Tibial nerve (tissue), 4 donors: Measurements from ENCODE around the gene CFAP221. TPM values are rescaled to one million over a fixed set of nuclear protein-coding genes. Genes with fewer than 3 reads are reported as not detected.

Experiments
- DNase-seq, 2 donors: peaks; one replicate each; pipeline ENCODE4 v3.0.0-alpha.2; 2019; ENCODE audit warnings: low spot score in 2 of 2
- H3K27ac ChIP-seq, 4 donors: fragments of 200-600 bp; sonication (generic) in 3 of 4; one replicate each; pipeline ENCODE4 v1.5.1; 2017 to 2019; ENCODE audit warnings: mild to moderate bottlenecking in 1 of 4
- H3K27me3 ChIP-seq, 2 donors: fragments of 200-600 bp; sonication (generic) in 1 of 2; one replicate each; pipeline versions ENCODE4 v1.5.1 to v1.6.0; 2017 to 2019
- H3K36me3 ChIP-seq, 3 donors: fragments of 200-600 bp; sonication (generic); one replicate each; pipeline ENCODE4 v1.5.1; 2018 to 2019
- H3K4me1 ChIP-seq, 4 donors: fragments of 200-600 bp; sonication (generic) in 3 of 4; one replicate each; pipeline ENCODE4 v1.5.1; 2017 to 2019
- H3K4me3 ChIP-seq, 4 donors: fragments of 200-600 bp; sonication (generic) in 3 of 4; one replicate each; pipeline ENCODE4 v1.5.1; 2017 to 2019; ENCODE audit warnings: mild to moderate bottlenecking in 1 of 4, moderate library complexity in 1 of 4
- H3K9me3 ChIP-seq, 4 donors: fragments of 200-600 bp; sonication (generic) in 3 of 4; one replicate each; pipeline ENCODE4 v1.5.1; 2017 to 2019
- EP300 ChIP-seq, 2 donors: sonication (generic); formaldehyde crosslinking; IDR thresholded peaks; one replicate each; pipeline ENCODE4 v1.6.1; 2017; ENCODE audit warnings: antibody characterized with exemption in 2 of 2, mild to moderate bottlenecking in 1 of 2
- POLR2A ChIP-seq, 2 donors: fragments of 450-650 bp; IDR thresholded peaks; one replicate each; pipeline ENCODE4 v1.6.1; 2017; ENCODE audit warnings: antibody characterized with exemption in 2 of 2, mild to moderate bottlenecking in 2 of 2, moderate library complexity in 2 of 2
- WGBS, 2 donors: methylation state at CpG; one replicate each; pipeline ENCODE4 v1.1.5; 2018; 5-methylcytosine and 5-hydroxymethylcytosine counted together
- total RNA-seq, 4 donors: library from RNA; depleted of rRNA; stranded (reverse); fragments of >200 nt; gene quantifications; one replicate each; pipeline ENCODE4 v1.1.0, GENCODE V29; 2016
- TF ChIP-seq, protein P1 (sequence below), 5 experiments: fragments of 200-600 bp in 3 of 5; fragments of 450-650 bp in 2 of 5; sonication (generic) in 3 of 5; IDR thresholded peaks; one replicate each; pipeline ENCODE4 v1.5.1; 2016 to 2019; ENCODE audit warnings: antibody characterized with exemption in 5 of 5, mild to moderate bottlenecking in 3 of 5, moderate library complexity in 2 of 5

The CFAP221 gene
- total RNA-seq, 4 donors from 2014 or later = 0.30 to 1.7 (median 0.42) TPM; not detected in 1

DNA sequence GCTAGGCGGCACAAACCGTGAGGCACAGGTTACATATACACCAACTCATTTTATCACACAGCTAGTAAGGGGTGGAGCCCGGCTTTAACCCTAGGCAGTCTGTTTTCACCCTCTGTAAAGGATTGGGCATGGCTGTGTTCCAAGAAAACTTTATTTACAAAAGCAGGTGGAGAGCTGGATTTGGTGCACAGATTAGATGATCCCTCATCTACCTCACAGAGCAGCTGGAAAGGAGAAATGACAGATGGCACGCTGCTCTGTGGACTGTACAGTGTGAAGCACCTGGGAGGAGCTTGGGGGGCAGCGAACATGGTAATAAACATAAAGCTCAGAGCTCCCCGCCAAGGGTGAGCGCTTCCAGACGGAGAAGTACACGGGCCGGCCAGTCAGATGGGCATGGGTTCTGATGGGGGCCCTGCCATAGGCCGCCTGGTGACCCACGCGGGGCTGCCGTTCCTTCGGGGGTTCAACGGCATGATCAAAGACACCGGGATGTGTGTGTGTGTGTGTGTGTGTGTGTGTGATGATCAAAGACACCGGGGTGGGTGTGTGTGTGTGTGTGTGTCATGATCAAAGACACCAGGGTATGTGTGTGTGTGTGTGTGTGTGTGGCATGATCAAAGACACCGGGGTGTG, 133.9 kb downstream of the CFAP221 start:
- no peak for DNase-seq
- Histone ChIP-seq H3K27me3 (no peaks in the 10 kb centered on the region), H3K9me3 (no peaks in the 10 kb centered on the region), H3K4me3 (no peak overlapping the region), H3K36me3 (peaks cover 0 to 15% (median 0%) of the 10 kb centered on the region in 3 donors), H3K27ac (no peak overlapping the region), H3K4me1 (peaks cover 0 to 28% (median 4%) of the 10 kb centered on the region in 4 donors)
- 70 to 78% methylated on average over 18 to 19 of the region's 19 CpGs for WGBS, 2 donors
- TF ChIP-seq POLR2A (IDR thresholded peaks at IDR 0.05) = no peak
- TF ChIP-seq, protein P1, sequence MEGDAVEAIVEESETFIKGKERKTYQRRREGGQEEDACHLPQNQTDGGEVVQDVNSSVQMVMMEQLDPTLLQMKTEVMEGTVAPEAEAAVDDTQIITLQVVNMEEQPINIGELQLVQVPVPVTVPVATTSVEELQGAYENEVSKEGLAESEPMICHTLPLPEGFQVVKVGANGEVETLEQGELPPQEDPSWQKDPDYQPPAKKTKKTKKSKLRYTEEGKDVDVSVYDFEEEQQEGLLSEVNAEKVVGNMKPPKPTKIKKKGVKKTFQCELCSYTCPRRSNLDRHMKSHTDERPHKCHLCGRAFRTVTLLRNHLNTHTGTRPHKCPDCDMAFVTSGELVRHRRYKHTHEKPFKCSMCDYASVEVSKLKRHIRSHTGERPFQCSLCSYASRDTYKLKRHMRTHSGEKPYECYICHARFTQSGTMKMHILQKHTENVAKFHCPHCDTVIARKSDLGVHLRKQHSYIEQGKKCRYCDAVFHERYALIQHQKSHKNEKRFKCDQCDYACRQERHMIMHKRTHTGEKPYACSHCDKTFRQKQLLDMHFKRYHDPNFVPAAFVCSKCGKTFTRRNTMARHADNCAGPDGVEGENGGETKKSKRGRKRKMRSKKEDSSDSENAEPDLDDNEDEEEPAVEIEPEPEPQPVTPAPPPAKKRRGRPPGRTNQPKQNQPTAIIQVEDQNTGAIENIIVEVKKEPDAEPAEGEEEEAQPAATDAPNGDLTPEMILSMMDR (IDR thresholded peaks at IDR 0.05) = no peak
- TF ChIP-seq EP300 (IDR thresholded peaks at IDR 0.05) = no peak

GRCh38 chr2:119679526-119679837, 135.2 kb downstream of the CFAP221 start:
- Histone ChIP-seq H3K27ac (peak overlapping the region in 2 of 4 donors; percentile 77 to 82), H3K27me3 (no peaks in the 10 kb centered on the region), H3K4me1 (peaks cover 0 to 37% (median 4%) of the 10 kb centered on the region in 4 donors), H3K36me3 (peaks cover 0 to 15% (median 0%) of the 10 kb centered on the region in 3 donors), H3K9me3 (no peaks in the 10 kb centered on the region), H3K4me3 (peak overlapping the region; percentile 59 to 98 (median 80))
- DNase-seq = no peak
- TF ChIP-seq EP300 (IDR thresholded peaks at IDR 0.05) = no peak
- TF ChIP-seq POLR2A (IDR thresholded peaks at IDR 0.05) = no peak
- TF ChIP-seq, protein P1 (IDR thresholded peaks at IDR 0.05) = no peak
- WGBS, 2 donors = 5 to 8% methylated on average over 9 of the region's 9 CpGs

DNA sequence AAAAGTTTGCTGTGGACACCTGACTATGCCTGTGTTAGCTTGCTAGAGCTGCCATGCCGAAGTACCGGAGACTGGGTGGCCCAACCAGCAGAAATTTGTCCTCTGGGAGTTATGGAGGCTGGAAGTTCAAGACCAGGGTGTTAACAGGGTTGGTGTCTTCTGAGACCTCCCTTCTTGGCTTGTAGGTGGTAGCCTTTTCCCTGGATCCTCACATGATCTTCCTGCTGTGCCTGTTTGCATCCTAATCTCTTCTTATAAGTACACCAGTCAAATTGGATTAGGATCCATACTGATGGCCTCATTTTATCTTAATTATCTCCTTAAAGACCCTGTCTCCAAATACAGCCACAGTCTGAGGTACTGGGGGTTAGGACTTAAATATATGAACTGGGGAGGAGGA, 135.6 kb downstream of the CFAP221 start:
- TF ChIP-seq, protein P1 (IDR thresholded peaks at IDR 0.05) = no peak
- TF ChIP-seq EP300 (IDR thresholded peaks at IDR 0.05) (no peak), POLR2A (IDR thresholded peaks at IDR 0.05) (no peak)
- H3K4me3 ChIP-seq = peak overlapping the region; percentile 59 to 98 (median 80)
- 59 to 80% methylated on average over 2 of the region's 2 CpGs for WGBS, 2 donors
- no peaks in the 10 kb centered on the region for H3K27me3 ChIP-seq
- H3K27ac ChIP-seq = peak overlapping the region in 1 of 4 donors; percentile 82
- no peak for DNase-seq
- peaks cover 0 to 37% (median 4%) of the 10 kb centered on the region in 4 donors for H3K4me1 ChIP-seq
- no peaks in the 10 kb centered on the region for H3K9me3 ChIP-seq
- peaks cover 0 to 15% (median 0%) of the 10 kb centered on the region in 3 donors for H3K36me3 ChIP-seq

GRCh38 chr2:119680457-119681202, 136.4 kb downstream of the CFAP221 start:
- Histone ChIP-seq H3K4me3 (no peak overlapping the region), H3K36me3 (peaks cover 0 to 15% (median 0%) of the 10 kb centered on the region in 3 donors)
- DNase-seq = no peak

More at GRCh38 chr2:119680457-119681202, 136.4 kb downstream of the CFAP221 start:
- Histone ChIP-seq H3K4me1 (peaks cover 0 to 37% (median 4%) of the 10 kb centered on the region in 4 donors), H3K9me3 (no peaks in the 10 kb centered on the region), H3K27ac (no peak overlapping the region), H3K27me3 (no peaks in the 10 kb centered on the region)
- TF ChIP-seq, protein P1 (IDR thresholded peaks at IDR 0.05) = no peak
- no peak for TF ChIP-seq EP300 (IDR thresholded peaks at IDR 0.05)
- TF ChIP-seq POLR2A (IDR thresholded peaks at IDR 0.05) = no peak
- WGBS, 2 donors = 93 to 97% methylated on average over 13 of the region's 13 CpGs
